ENCODE measurements around the gene CMSS1.
"Not testable (repeated sequence)": the region's sequence is repeated elsewhere in the genome, so short reads cannot be mapped to it uniquely, and the experiment has no call there.

Gene CMSS1

DNA sequence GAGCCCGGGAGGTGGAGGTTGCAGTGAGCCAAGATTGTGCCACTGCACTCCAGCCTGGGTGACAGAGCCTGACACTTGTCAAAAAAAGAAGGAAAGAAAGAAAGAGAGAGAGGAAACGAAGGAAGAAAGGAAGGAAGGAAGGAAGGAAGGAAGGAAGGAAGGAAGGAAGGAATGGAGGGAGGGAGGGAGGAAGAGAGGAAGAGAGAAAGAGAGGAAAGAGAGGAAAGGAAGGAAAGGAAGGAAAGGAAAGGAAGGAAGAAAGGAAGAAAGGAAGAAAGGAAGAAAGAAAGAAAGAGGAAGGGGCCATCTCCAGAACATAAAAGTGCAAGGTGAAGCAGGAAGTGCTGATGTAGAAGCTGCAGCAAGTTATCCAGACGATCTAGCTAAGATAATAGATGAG, 411.5 kb downstream of the CMSS1 start:
- not testable (repeated sequence) for DNase-seq (ENCODE audit: low read depth)

DNA sequence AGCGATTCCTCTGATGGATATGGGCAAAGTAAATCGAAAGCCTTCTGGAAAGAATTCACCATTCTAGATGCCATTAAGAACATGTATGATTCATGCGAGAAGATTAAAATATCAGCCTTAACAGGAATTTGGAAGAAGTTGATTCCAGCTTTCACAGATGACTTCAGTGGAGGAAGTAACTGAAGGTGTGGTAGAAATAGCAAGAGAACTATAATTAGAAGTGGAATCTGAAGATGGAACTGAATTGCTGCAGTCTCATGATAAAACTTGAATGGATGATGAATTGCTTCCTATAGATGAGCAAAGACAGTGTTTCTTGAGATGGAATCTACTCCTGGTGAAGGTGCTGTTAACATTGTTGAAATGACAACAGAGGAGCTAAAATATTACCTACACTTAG, 413.0 kb downstream of the CMSS1 start:
- DNase-seq (ENCODE audit: low read depth), result no peak

Measured in amniotic epithelial cell (primary cell).